GM12878 (cell line): ENCODE measurements around the gene PRMT2. TPM values are rescaled to one million over a fixed set of nuclear protein-coding genes. Genes with fewer than 3 reads are reported as not detected.
A peak's percentile ranks its signal among the peaks of the same experiment; 100 is the strongest.

Experiments used
- BMI1 ChIP-seq: fragments of 450-650 bp; IDR thresholded peaks from 2 replicates; pipeline ENCODE4 v1.6.1; 2016; ENCODE audit warnings: mild to moderate bottlenecking, moderate library complexity, borderline replicate concordance
- MEF2A ChIP-seq: IDR thresholded peaks from 2 replicates; pipeline ENCODE4 v1.6.1; 2011; ENCODE audit warnings: low read depth, mild to moderate bottlenecking, low read length, moderate library complexity; ENCODE audit not compliant: insufficient read depth
- MYC ChIP-seq: IDR thresholded peaks from 2 replicates; pipeline ENCODE4 v1.6.1; 2011; ENCODE audit warnings: mild to moderate bottlenecking, low read length, moderate library complexity, inconsistent platforms; ENCODE audit not compliant: insufficient read depth, insufficient replicate concordance, insufficient read length, severe bottlenecking
- YY1 ChIP-seq: IDR thresholded peaks from 2 replicates; pipeline ENCODE4 v1.6.1; 2011; ENCODE audit warnings: low read depth, mild to moderate bottlenecking, low read length
- ZNF217 ChIP-seq: fragments of 450-650 bp; IDR thresholded peaks from 2 replicates; pipeline ENCODE4 v1.6.1; 2017; ENCODE audit warnings: antibody characterized with exemption, mild to moderate bottlenecking
- polyA plus RNA-seq, 11 experiments: library from polyadenylated mRNA; depleted of rRNA in 4 of 11; unstranded in 6 of 11; stranded (reverse) in 5 of 11; fragments of >200 nt; fragmentation: Nextera tagmentation in 4 of 11; fragmentation: Illumina TruSeq in 1 of 11; extraction: Ambion mirVana in 4 of 11; extraction: Trizol in 1 of 11; gene quantifications; 1 replicate in 1 of 11; 2 replicates in 10 of 11; pipeline versions ENCODE4 v1.2.1 to v1.2.3, GENCODE V29; 2011 to 2016; ENCODE audit warnings: inconsistent platforms in 2 of 11, missing spikeins in 2 of 11, low read depth in 1 of 11
- total RNA-seq, 4 experiments: library from RNA; depleted of rRNA in 3 of 4; stranded (reverse); fragments of >200 nt in 3 of 4; fragmentation: Illumina TruSeq in 1 of 4; extraction: Trizol in 1 of 4; gene quantifications; 2 replicates each; pipeline versions ENCODE4 v1.2.1 to v1.2.3, GENCODE V29; 2013 to 2021
- TF ChIP-seq, protein P1 (sequence below): IDR thresholded peaks from 2 replicates; pipeline ENCODE4 v1.6.1; 2012; ENCODE audit warnings: improper control_type of control experiment, low read depth, low read length; ENCODE audit not compliant: insufficient replicate concordance
- TF ChIP-seq, protein P2 (sequence below): fragments of 450-650 bp; IDR thresholded peaks from 2 replicates; pipeline ENCODE4 v1.6.1; 2016; ENCODE audit warnings: mild to moderate bottlenecking
- TF ChIP-seq, protein P3 (sequence below): fragments of 450-650 bp; formaldehyde crosslinking; IDR thresholded peaks from 2 replicates; pipeline ENCODE4 v1.4.0; 2022; ENCODE audit warnings: mild to moderate bottlenecking, moderate library complexity
- TF ChIP-seq, protein P4 (sequence below): fragments of 450-650 bp; IDR thresholded peaks from 2 replicates; pipeline ENCODE4 v1.6.1; 2017; ENCODE audit warnings: borderline replicate concordance
- TF ChIP-seq, protein P5 (sequence below): fragments of 150-350 bp; IDR thresholded peaks from 2 replicates; pipeline ENCODE4 v1.6.1; 2016; ENCODE audit warnings: low read depth, low read length
- TF ChIP-seq, protein P6 (sequence below): fragments of 450-650 bp; IDR thresholded peaks from 2 replicates; pipeline ENCODE4 v1.6.1; 2017; ENCODE audit warnings: low read depth, mild to moderate bottlenecking, moderate library complexity

Gene PRMT2
- total and polyA plus RNA-seq, 10 of the 15 experiments (the other 5 are each of a cell fraction or from before 2014, with no cell fraction given) = 16.1 to 48.6 (median 36.2) TPM

DNA sequence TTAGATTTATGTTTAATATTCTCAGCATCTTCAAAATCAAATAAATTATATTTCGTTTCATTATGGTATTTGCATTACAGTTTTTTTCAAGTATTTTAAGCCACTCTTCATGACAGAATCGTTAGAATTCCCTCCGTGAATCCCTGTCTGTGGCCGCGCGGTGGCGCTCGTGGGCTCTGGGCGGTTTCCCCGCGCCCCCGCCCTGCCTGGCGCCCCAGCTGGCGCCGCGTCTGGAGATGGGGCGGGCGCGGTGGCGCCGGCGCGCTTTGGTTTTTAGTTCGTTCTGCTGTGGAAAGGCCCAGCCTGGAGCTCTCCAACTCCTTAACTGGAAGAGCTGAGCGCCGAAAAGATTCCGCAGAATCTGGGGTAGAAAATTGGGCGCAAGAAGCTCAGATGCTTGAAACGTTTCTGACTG, 25.7 kb downstream of the PRMT2 start (continued):
- TF ChIP-seq, protein P1, sequence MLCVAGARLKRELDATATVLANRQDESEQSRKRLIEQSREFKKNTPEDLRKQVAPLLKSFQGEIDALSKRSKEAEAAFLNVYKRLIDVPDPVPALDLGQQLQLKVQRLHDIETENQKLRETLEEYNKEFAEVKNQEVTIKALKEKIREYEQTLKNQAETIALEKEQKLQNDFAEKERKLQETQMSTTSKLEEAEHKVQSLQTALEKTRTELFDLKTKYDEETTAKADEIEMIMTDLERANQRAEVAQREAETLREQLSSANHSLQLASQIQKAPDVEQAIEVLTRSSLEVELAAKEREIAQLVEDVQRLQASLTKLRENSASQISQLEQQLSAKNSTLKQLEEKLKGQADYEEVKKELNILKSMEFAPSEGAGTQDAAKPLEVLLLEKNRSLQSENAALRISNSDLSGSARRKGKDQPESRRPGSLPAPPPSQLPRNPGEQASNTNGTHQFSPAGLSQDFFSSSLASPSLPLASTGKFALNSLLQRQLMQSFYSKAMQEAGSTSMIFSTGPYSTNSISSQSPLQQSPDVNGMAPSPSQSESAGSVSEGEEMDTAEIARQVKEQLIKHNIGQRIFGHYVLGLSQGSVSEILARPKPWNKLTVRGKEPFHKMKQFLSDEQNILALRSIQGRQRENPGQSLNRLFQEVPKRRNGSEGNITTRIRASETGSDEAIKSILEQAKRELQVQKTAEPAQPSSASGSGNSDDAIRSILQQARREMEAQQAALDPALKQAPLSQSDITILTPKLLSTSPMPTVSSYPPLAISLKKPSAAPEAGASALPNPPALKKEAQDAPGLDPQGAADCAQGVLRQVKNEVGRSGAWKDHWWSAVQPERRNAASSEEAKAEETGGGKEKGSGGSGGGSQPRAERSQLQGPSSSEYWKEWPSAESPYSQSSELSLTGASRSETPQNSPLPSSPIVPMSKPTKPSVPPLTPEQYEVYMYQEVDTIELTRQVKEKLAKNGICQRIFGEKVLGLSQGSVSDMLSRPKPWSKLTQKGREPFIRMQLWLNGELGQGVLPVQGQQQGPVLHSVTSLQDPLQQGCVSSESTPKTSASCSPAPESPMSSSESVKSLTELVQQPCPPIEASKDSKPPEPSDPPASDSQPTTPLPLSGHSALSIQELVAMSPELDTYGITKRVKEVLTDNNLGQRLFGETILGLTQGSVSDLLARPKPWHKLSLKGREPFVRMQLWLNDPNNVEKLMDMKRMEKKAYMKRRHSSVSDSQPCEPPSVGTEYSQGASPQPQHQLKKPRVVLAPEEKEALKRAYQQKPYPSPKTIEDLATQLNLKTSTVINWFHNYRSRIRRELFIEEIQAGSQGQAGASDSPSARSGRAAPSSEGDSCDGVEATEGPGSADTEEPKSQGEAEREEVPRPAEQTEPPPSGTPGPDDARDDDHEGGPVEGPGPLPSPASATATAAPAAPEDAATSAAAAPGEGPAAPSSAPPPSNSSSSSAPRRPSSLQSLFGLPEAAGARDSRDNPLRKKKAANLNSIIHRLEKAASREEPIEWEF = peak; percentile 42
- TF ChIP-seq, protein P2, sequence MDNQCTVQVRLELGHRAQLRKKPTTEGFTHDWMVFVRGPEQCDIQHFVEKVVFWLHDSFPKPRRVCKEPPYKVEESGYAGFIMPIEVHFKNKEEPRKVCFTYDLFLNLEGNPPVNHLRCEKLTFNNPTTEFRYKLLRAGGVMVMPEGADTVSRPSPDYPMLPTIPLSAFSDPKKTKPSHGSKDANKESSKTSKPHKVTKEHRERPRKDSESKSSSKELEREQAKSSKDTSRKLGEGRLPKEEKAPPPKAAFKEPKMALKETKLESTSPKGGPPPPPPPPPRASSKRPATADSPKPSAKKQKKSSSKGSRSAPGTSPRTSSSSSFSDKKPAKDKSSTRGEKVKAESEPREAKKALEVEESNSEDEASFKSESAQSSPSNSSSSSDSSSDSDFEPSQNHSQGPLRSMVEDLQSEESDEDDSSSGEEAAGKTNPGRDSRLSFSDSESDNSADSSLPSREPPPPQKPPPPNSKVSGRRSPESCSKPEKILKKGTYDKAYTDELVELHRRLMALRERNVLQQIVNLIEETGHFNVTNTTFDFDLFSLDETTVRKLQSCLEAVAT = no peak
- TF ChIP-seq, protein P3, sequence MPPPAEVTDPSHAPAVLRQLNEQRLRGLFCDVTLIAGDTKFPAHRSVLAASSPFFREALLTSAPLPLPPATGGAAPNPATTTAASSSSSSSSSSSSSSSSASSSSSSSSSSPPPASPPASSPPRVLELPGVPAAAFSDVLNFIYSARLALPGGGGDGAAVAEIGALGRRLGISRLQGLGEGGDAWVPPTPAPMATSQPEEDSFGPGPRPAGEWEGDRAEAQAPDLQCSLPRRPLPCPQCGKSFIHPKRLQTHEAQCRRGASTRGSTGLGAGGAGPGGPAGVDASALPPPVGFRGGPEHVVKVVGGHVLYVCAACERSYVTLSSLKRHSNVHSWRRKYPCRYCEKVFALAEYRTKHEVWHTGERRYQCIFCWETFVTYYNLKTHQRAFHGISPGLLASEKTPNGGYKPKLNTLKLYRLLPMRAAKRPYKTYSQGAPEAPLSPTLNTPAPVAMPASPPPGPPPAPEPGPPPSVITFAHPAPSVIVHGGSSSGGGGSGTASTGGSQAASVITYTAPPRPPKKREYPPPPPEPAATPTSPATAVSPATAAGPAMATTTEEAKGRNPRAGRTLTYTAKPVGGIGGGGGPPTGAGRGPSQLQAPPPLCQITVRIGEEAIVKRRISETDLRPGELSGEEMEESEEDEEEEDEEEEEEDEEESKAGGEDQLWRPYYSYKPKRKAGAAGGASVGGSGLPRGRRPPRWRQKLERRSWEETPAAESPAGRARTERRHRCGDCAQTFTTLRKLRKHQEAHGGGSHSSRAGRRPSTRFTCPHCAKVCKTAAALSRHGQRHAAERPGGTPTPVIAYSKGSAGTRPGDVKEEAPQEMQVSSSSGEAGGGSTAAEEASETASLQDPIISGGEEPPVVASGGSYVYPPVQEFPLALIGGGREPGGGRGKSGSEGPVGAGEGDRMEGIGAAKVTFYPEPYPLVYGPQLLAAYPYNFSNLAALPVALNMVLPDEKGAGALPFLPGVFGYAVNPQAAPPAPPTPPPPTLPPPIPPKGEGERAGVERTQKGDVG (CRISPR knock-in tag) = no peak
- TF ChIP-seq, protein P4, sequence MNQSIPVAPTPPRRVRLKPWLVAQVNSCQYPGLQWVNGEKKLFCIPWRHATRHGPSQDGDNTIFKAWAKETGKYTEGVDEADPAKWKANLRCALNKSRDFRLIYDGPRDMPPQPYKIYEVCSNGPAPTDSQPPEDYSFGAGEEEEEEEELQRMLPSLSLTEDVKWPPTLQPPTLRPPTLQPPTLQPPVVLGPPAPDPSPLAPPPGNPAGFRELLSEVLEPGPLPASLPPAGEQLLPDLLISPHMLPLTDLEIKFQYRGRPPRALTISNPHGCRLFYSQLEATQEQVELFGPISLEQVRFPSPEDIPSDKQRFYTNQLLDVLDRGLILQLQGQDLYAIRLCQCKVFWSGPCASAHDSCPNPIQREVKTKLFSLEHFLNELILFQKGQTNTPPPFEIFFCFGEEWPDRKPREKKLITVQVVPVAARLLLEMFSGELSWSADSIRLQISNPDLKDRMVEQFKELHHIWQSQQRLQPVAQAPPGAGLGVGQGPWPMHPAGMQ = no peak
- peak; percentile 39; the same call in 1 of the 2 replicates for TF ChIP-seq YY1
- TF ChIP-seq, protein P5, sequence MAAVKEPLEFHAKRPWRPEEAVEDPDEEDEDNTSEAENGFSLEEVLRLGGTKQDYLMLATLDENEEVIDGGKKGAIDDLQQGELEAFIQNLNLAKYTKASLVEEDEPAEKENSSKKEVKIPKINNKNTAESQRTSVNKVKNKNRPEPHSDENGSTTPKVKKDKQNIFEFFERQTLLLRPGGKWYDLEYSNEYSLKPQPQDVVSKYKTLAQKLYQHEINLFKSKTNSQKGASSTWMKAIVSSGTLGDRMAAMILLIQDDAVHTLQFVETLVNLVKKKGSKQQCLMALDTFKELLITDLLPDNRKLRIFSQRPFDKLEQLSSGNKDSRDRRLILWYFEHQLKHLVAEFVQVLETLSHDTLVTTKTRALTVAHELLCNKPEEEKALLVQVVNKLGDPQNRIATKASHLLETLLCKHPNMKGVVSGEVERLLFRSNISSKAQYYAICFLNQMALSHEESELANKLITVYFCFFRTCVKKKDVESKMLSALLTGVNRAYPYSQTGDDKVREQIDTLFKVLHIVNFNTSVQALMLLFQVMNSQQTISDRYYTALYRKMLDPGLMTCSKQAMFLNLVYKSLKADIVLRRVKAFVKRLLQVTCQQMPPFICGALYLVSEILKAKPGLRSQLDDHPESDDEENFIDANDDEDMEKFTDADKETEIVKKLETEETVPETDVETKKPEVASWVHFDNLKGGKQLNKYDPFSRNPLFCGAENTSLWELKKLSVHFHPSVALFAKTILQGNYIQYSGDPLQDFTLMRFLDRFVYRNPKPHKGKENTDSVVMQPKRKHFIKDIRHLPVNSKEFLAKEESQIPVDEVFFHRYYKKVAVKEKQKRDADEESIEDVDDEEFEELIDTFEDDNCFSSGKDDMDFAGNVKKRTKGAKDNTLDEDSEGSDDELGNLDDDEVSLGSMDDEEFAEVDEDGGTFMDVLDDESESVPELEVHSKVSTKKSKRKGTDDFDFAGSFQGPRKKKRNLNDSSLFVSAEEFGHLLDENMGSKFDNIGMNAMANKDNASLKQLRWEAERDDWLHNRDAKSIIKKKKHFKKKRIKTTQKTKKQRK = no peak
- TF ChIP-seq BMI1 = no peak
- TF ChIP-seq MYC = no peak
- TF ChIP-seq MEF2A = no peak
- TF ChIP-seq ZNF217 = no peak
- TF ChIP-seq, protein P6, sequence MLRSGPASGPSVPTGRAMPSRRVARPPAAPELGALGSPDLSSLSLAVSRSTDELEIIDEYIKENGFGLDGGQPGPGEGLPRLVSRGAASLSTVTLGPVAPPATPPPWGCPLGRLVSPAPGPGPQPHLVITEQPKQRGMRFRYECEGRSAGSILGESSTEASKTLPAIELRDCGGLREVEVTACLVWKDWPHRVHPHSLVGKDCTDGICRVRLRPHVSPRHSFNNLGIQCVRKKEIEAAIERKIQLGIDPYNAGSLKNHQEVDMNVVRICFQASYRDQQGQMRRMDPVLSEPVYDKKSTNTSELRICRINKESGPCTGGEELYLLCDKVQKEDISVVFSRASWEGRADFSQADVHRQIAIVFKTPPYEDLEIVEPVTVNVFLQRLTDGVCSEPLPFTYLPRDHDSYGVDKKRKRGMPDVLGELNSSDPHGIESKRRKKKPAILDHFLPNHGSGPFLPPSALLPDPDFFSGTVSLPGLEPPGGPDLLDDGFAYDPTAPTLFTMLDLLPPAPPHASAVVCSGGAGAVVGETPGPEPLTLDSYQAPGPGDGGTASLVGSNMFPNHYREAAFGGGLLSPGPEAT = no peak
